Measurements from ENCODE around the gene SLC7A1.

The SLC7A1 gene

DNA sequence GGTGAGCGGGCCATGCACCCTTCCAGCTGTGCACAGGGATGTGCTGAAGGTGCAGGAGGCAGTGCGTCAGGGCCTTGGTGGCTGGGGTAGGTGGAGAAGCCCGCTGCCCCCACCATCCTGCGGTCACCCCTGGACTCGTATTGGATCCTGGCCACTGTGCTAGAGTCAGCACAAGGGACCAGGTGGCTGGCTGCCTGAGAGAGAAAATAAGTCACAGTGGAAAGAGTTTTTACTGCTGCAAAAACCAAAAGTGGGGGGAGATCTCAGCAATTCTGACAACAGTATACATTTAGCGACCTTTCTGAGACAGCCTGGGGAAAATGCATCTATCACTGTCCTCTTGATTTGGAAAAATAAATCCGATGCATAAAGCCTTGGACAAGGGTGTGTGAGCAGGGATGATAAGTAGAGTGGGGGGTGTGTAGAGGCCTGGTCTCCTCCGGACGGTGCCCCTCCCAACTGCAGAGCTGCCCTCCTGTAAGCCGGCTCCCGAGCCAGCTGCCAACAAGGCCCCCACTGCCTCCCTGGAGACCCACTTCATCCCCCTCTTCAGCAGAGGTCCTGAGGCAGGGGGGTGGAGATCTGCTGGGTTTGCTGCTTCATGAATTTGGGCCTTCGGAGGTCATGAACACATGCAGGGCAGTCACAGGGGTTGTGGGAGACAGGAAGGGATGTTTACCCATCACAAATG is 84.2 kb downstream of the SLC7A1 start:
- no peak overlapping the region for H3K4me3 Mint-ChIP-seq
- intact Hi-C loops (cut with micrococcal nuclease) = no loop called here
- no peaks in the 10 kb centered on the region for H3K27me3 Mint-ChIP-seq
- H3K27ac Mint-ChIP-seq = no peak overlapping the region
- H3K9me3 Mint-ChIP-seq = no peaks in the 10 kb centered on the region
- H3K36me3 Mint-ChIP-seq (ENCODE audit: low read depth) = peaks cover 65% of the 10 kb centered on the region
- H3K4me1 Mint-ChIP-seq (ENCODE audit: low read depth) = no peaks in the 10 kb centered on the region

DNA sequence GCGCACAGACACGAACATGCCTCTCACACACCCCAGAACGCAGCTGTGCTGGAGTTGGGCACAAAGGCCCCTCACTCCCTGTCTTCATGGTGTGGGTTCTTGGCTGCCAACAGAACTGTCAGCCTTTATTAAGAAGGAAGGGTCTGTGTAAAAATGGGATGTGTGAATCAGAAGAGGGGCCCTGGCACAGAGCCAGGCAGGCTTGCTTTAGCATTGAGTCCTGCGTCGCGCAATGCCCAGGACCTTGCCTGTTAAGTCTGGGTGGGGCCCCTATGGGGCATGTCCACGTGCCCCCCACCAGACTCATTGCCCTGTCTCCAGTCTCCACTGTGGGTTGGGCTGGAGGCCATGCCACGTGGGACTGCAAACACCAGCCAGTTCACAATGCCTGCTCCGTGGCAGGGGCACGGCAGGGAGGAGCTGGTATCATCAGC is 84.8 kb downstream of the SLC7A1 start:
- H3K9me3 Mint-ChIP-seq = no peaks in the 10 kb centered on the region

DNA sequence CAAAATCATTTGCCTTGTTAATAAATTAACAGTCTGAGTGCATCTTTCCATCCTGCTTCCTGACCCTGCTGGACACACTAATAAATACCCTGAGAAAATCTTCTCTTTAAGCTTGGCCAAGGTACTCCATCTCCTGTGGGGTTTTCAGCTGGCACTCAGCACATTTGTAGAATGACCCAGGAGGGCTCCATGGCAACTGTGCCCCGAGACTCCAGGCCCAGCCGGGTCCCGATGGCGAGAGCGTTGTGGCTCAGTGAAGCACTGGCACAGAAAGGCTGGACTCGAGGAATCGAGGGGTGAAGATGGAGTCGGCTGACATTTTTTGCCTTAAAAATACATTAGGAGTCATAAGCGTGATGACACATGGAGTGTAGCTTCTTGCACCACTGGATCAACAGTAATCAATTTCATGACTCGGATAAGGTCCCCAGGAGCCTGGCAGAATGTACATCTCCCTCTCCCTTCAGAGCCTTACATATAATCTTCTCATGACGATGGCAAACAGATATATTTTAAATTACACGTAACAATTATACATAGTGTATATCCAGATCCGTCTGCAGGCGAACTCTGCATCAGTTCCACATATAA is 85.4 kb downstream of the SLC7A1 start:
- H3K9me3 Mint-ChIP-seq = no peaks in the 10 kb centered on the region
- peaks cover 8% of the 10 kb centered on the region for H3K27me3 Mint-ChIP-seq
- H3K36me3 Mint-ChIP-seq (ENCODE audit: low read depth) = peaks cover 53% of the 10 kb centered on the region
- intact Hi-C loops (cut with micrococcal nuclease) = loop anchor here (2.0 kb wide), 1 partner anchor 605 kb away; no protein-coding TSS in a partner anchor
- H3K4me3 Mint-ChIP-seq = no peak overlapping the region
- no peak overlapping the region for H3K27ac Mint-ChIP-seq
- H3K4me1 Mint-ChIP-seq (ENCODE audit: low read depth) = no peaks in the 10 kb centered on the region

More for the DNA sequence above, 84.8 kb downstream of the SLC7A1 start:
- no peak overlapping the region for H3K4me3 Mint-ChIP-seq
- no peak overlapping the region for H3K27ac Mint-ChIP-seq
- peaks cover 59% of the 10 kb centered on the region for H3K36me3 Mint-ChIP-seq (ENCODE audit: low read depth)
- H3K4me1 Mint-ChIP-seq (ENCODE audit: low read depth) = no peaks in the 10 kb centered on the region
- intact Hi-C loops (cut with micrococcal nuclease) = no loop called here
- H3K27me3 Mint-ChIP-seq = peaks cover 2% of the 10 kb centered on the region

DNA sequence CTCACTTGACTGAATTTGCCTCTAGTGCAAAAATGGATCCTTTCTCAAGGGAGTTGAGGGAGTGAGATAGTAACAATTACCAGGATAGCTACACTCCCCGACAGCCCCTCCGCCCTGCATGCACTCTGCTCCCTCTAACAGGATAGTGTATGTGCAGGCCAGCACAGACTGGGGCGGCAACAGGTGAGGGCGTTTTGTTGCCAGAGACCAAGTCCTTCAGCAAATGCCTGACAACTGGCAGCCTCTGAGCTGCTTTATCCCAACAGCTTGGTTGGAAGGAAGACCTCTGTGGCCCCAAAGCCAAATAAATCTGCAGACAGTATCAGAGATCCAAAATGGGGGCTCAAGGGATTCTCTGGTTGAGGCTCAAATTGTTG is 86.6 kb downstream of the SLC7A1 start:
- Mint-ChIP-seq H3K4me3 (no peak overlapping the region), H3K27ac (no peak overlapping the region), H3K36me3 (ENCODE audit: low read depth) (peaks cover 41% of the 10 kb centered on the region), H3K27me3 (peaks cover 16% of the 10 kb centered on the region), H3K9me3 (no peaks in the 10 kb centered on the region), H3K4me1 (ENCODE audit: low read depth) (no peaks in the 10 kb centered on the region)
- intact Hi-C loops (cut with micrococcal nuclease) = loop anchor here (1.0 to 2.0 kb wide), 2 partner anchors 199 to 606 kb away; no protein-coding TSS in a partner anchor

DNA sequence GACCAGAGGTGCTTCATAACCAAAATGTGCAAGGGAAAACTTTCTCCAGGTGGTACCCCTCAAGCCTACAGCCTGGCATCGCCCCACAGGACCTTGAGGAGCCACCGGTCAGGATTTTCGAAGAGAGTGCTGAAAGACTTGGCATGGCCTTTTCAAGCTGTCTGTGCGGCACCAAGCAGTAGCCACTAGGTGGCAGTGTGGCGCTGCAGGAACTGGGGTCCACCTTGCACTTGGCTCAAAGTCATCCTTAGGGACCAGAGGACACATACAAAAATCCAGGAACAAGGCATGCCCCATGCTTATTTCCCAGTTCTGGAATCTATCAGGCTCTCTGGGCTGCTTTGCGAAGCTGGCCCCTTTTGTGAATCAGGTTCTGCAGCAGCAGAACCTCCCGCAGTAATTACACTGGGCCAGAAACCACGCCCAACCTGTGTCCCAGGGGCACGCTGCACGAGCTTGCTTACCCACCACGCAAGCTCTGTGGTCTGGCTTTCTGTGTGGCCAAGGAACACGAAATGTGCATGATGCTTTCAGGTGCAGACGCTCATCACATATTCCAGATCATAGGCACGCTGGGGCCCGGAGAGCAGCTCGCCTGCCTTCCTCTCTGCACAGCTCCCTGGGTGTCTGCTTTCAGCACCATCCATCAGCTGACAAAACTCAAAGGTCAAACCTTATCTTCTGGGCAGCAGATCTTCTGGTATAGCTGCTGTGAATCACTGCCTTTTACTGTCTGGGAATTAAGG is 87.2 kb downstream of the SLC7A1 start:
- Mint-ChIP-seq H3K4me3 (no peak overlapping the region), H3K27ac (no peak overlapping the region)

DNA sequence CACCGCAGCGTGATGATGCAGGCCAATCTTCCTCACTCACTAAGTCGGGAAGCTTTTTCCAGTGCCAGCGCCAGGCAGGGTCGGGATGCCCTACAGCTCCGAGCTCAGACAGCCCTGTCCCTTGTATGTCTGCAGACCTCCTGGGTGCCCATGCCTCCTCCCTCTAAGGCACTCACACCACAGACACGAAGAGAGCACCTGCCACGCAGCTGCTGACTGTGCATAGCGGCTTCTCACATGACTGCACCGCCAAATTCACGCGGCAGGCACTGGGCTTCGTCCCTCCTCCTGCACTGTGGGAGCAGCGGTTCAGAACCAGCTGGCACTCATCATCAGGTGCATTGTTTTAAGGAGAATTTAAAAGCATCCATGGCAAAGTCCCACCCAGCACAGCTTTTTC is 88.1 kb downstream of the SLC7A1 start:
- intact Hi-C loops (cut with micrococcal nuclease) = no loop called here
- H3K27ac Mint-ChIP-seq = no peak overlapping the region

More for the DNA sequence above, 87.2 kb downstream of the SLC7A1 start:
- H3K36me3 Mint-ChIP-seq (ENCODE audit: low read depth) = peaks cover 36% of the 10 kb centered on the region
- peaks cover 20% of the 10 kb centered on the region for H3K27me3 Mint-ChIP-seq
- H3K4me1 Mint-ChIP-seq (ENCODE audit: low read depth) = no peaks in the 10 kb centered on the region
- intact Hi-C loops (cut with micrococcal nuclease) = loop anchor here (1.0 to 2.0 kb wide), 2 partner anchors 200 to 606 kb away; no protein-coding TSS in a partner anchor
- H3K9me3 Mint-ChIP-seq = no peaks in the 10 kb centered on the region

DNA sequence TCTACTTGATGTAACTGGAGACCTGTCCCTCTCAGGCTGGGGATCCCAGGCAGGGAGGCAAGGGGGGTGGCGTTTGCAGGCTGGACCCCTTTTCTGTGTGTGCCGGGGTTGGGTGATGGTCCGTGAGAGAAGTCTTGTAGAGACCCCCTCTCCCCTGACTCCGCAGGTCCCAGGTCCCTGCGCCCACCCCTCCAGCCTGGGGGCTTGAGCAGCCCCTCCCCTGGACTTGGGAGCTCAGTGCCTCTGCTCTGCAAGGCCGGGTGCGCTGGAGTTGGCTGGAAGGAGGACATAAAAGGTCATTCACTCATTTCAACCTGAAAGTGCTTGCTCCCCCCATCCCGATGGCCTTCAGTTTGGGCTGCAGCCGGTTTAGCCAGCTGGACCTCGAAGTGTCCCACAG is 89.5 kb downstream of the SLC7A1 start:
- no peak overlapping the region for H3K4me3 Mint-ChIP-seq
- intact Hi-C loops (cut with micrococcal nuclease) = no loop called here
- H3K9me3 Mint-ChIP-seq = no peaks in the 10 kb centered on the region
- no peak overlapping the region for H3K27ac Mint-ChIP-seq
- peaks cover 5% of the 10 kb centered on the region for H3K4me1 Mint-ChIP-seq (ENCODE audit: low read depth)
- peaks cover 28% of the 10 kb centered on the region for H3K27me3 Mint-ChIP-seq
- peaks cover 12% of the 10 kb centered on the region for H3K36me3 Mint-ChIP-seq (ENCODE audit: low read depth)

More for the DNA sequence above, 88.1 kb downstream of the SLC7A1 start:
- no peak overlapping the region for H3K4me3 Mint-ChIP-seq
- H3K9me3 Mint-ChIP-seq = no peaks in the 10 kb centered on the region
- H3K36me3 Mint-ChIP-seq (ENCODE audit: low read depth) = peaks cover 26% of the 10 kb centered on the region
- H3K4me1 Mint-ChIP-seq (ENCODE audit: low read depth) = peaks cover 5% of the 10 kb centered on the region
- peaks cover 28% of the 10 kb centered on the region for H3K27me3 Mint-ChIP-seq

DNA sequence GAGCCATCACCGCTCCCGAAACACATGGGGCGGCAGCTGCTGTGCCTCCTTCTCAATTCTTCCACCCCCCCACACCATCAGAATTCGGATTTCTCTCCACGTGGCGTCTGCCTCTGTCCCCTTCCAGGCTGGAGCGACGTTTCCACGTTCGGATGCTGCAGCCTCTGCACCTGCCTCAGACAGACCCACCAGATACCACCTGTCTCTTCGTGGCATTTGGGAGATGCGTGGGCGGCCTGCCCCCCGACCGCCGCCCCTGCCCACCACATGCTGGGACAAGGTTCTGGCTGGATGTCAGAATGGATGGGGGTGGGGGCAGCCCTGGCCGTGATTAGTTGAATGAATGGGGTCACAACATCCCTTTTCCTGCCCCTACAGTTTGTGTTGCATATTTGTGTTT is 90.0 kb downstream of the SLC7A1 start:
- H3K36me3 Mint-ChIP-seq (ENCODE audit: low read depth) = peaks cover 8% of the 10 kb centered on the region
- intact Hi-C loops (cut with micrococcal nuclease) = no loop called here
- no peak overlapping the region for H3K4me3 Mint-ChIP-seq
- H3K9me3 Mint-ChIP-seq = no peaks in the 10 kb centered on the region
- peaks cover 28% of the 10 kb centered on the region for H3K27me3 Mint-ChIP-seq
- peaks cover 5% of the 10 kb centered on the region for H3K4me1 Mint-ChIP-seq (ENCODE audit: low read depth)
- no peak overlapping the region for H3K27ac Mint-ChIP-seq

DNA sequence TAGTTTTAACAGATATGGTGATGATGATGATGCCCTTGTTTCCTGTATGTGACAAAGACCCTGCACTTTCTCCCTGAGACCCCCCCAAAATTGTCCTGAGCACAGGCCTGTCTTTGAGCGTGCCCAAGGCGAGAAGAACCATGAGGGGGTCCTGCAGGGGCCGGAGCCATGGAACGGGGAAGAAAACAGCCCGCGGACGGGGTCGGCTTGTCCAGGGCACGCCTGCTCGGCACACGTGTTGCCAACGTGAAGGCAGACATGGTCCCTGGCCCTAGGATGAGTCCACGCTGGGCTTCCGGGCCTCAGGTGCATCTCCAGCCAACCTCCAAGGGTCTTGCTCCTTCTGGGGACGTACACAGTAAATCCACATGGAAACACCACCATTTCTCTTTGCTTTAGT is 90.8 kb downstream of the SLC7A1 start:
- Mint-ChIP-seq H3K27ac (no peak overlapping the region), H3K9me3 (no peaks in the 10 kb centered on the region), H3K36me3 (ENCODE audit: low read depth) (no peaks in the 10 kb centered on the region), H3K4me1 (ENCODE audit: low read depth) (peaks cover 5% of the 10 kb centered on the region), H3K4me3 (no peak overlapping the region), H3K27me3 (peaks cover 28% of the 10 kb centered on the region)
- intact Hi-C loops (cut with micrococcal nuclease) = no loop called here

DNA sequence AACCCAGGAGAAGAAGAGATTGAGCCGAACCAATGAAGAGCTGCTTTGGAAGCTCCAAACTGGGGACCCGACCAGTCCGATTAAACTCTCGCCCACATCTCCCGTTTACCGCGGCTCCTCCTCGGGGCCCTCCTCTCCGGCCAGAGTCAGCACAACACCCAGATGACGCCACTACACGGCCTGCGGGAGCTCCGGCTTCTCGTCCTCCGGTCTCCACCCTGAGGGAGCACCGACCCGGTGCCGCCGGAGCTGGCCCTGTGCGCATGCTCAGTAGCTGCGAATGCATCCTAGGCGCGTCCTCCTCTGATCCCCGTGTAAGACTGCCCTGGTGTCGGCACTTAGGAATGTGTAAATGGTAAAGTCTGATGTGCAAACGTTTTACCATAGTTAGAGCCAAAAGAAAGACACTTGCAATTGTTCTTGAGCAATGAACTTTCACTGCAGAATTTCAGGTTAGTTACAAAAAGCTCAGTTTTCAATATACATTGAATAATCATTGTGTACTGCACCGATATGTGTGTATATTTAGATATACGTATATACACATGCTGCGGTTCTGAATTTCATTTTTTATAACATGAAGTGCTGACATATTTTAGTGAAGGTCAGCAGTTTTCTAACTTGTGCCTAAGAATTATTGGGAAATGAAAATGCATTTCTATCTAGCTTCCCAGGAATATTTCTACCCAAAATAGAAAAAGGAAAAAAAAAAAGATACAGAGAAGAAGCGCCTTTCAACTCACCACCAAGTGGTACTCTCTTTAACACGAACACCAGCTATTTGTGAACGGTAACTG is 92.2 kb downstream of the SLC7A1 start:
- H3K27me3 Mint-ChIP-seq = peaks cover 28% of the 10 kb centered on the region
- no peaks in the 10 kb centered on the region for H3K36me3 Mint-ChIP-seq (ENCODE audit: low read depth)
- peaks cover 5% of the 10 kb centered on the region for H3K4me1 Mint-ChIP-seq (ENCODE audit: low read depth)
- no peaks in the 10 kb centered on the region for H3K9me3 Mint-ChIP-seq
- no peak overlapping the region for H3K27ac Mint-ChIP-seq
- peak overlapping the region; percentile 39 for H3K4me3 Mint-ChIP-seq
- intact Hi-C loops (cut with micrococcal nuclease) = no loop called here

DNA sequence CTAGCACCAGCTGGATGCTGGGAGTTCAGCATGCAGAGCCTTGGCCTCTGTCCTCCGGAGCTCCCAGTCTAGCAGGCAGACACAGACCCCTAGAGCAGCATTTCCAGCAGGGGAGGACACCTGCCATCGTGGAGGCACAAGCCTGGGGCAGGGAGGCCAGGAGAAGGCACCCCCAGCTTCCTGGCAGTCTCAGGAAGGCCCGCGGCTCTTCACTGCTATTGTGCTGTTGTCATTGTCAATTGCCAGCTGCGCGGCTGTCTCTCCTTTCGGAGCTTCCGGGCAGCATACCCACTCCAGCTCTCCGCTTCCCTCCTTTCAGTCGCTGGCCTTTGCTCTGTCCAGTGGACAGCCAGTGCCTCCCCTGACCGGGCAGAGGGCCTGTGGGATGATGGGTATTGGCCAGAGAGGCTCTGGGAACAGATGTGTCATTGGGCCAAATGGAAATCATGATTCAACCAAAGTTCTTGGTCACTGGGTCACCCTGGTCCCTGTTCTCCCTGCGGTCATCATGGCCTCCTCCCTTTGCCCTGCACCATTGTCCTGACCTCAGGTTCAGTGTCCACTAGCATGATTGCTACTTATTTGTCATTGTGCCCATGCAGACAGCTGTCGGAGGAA is 93.0 kb downstream of the SLC7A1 start:
- Mint-ChIP-seq H3K4me1 (ENCODE audit: low read depth) (peaks cover 6% of the 10 kb centered on the region), H3K4me3 (no peak overlapping the region), H3K9me3 (no peaks in the 10 kb centered on the region), H3K27ac (no peak overlapping the region), H3K36me3 (ENCODE audit: low read depth) (no peaks in the 10 kb centered on the region), H3K27me3 (peaks cover 28% of the 10 kb centered on the region)
- intact Hi-C loops (cut with micrococcal nuclease) = no loop called here

DNA sequence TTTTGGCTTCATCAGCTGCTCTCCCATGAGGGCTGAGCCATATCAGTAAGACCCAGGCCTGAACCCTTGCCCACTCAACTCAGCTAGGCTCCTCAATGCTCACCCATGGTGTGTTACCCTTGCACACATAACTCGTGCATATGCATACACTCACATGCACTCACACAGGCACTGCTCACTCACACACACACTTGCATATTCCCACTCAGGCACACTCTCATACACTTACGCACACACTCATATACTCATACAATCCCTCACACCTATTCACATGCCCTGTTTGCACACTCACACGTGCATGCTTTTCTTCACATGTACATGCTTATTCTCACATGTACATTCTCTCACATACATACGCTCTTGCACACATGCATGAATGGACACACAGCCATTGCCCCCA is 93.8 kb downstream of the SLC7A1 start:
- Mint-ChIP-seq H3K27me3 (peaks cover 28% of the 10 kb centered on the region), H3K27ac (no peak overlapping the region), H3K4me1 (ENCODE audit: low read depth) (peaks cover 14% of the 10 kb centered on the region), H3K4me3 (no peak overlapping the region), H3K9me3 (no peaks in the 10 kb centered on the region), H3K36me3 (ENCODE audit: low read depth) (no peaks in the 10 kb centered on the region)
- intact Hi-C loops (cut with micrococcal nuclease) = no loop called here

DNA sequence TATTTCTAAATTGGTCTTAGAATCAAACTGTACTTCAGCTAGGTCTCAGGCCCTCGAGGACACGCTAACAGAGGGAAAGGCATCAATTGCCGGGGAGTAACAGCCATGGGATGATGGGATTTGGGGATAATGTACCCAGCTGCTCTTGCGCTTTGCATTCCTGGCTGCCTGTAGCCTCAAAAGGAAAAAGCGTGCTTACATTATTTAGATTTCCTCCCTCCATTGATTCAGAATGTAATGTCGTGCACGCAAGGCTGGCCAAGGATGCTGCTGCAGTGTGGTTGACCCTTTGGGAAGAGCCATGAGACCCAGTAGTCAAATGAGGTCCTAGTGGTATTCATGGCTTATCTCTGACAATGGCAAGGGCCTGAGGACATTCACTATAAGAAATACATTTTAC is 95.1 kb downstream of the SLC7A1 start:
- Mint-ChIP-seq H3K36me3 (ENCODE audit: low read depth) (no peaks in the 10 kb centered on the region), H3K27me3 (peaks cover 24% of the 10 kb centered on the region), H3K4me1 (ENCODE audit: low read depth) (peaks cover 27% of the 10 kb centered on the region), H3K4me3 (no peak overlapping the region), H3K27ac (no peak overlapping the region), H3K9me3 (no peaks in the 10 kb centered on the region)
- intact Hi-C loops (cut with micrococcal nuclease) = no loop called here

All from dendritic cell treated with granulocyte-macrophage colony-stimulating factor and Interleukin-4, amounts not matched to agents 40 ng/mL and 50 ng/mL, for 4 days (primary cell).